ENCODE data around the gene CCNO. TPM values are rescaled to one million over a fixed set of nuclear protein-coding genes. Genes with fewer than 3 reads are reported as not detected.

Gene CCNO
- total and polyA plus RNA-seq, 2 of the 8 experiments (the other 6 are each of a cell fraction or from before 2014, with no cell fraction given), result 0.14 to 0.41 TPM

DNA sequence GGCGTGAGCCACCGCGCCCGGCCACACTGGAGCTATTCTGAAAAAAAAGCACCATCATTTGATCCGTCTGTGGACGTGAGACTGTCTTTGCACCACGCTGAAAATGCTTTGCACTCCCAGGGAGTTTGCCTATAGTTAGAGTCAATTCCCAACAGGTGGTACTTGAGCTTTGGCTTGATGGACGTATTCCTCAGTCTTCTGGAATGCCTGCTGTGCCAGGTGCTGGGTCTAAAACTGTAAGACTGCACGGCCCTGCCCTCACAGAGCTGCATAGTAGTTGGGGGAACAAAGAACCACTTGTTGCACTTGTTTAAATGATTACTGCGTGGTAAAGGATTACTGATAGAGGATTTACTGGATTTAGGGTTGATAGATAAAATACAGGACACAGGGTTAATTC, 3.4 kb upstream of the CCNO start (continued):
- TF ChIP-seq, protein P1, sequence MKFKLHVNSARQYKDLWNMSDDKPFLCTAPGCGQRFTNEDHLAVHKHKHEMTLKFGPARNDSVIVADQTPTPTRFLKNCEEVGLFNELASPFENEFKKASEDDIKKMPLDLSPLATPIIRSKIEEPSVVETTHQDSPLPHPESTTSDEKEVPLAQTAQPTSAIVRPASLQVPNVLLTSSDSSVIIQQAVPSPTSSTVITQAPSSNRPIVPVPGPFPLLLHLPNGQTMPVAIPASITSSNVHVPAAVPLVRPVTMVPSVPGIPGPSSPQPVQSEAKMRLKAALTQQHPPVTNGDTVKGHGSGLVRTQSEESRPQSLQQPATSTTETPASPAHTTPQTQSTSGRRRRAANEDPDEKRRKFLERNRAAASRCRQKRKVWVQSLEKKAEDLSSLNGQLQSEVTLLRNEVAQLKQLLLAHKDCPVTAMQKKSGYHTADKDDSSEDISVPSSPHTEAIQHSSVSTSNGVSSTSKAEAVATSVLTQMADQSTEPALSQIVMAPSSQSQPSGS (IDR thresholded peaks at IDR 0.05; ENCODE audit: low read length), result no peak
- TF ChIP-seq NRF1 (IDR thresholded peaks at IDR 0.05; ENCODE audit: low read depth, low read length), result no peak
- no peak for TF ChIP-seq CBX5 (IDR thresholded peaks at IDR 0.05; ENCODE audit: low read depth, low read length)
- no peak for TF ChIP-seq SIRT6 (IDR thresholded peaks at IDR 0.05; ENCODE audit: low read length)
- TF ChIP-seq SIX5 (IDR thresholded peaks at IDR 0.05; ENCODE audit: low read depth, low read length), result no peak
- no peak for TF ChIP-seq JUN (IDR thresholded peaks at IDR 0.05; ENCODE audit: low read depth, low read length)
